Stimulated activated CD4-positive, alpha-beta T cell treated with anti-CD3 and anti-CD28 coated beads, TNF-alpha, amount 100 ng/mL, for 1 hour (primary cell): ENCODE results near the gene SPHK2.
A peak's percentile ranks its signal among the peaks of the same experiment; 100 is the strongest.
"Not testable (repeated sequence)": the region's sequence is repeated elsewhere in the genome, so short reads cannot be mapped to it uniquely, and the experiment has no call there.

Experiments used
- DNase-seq, 3 donors: peaks; one replicate each; pipeline ENCODE4 v3.0.0-alpha.2; 2020; ENCODE audit warnings: low read depth in 3 of 3, low spot score in 1 of 3

SPHK2 gene

DNA sequence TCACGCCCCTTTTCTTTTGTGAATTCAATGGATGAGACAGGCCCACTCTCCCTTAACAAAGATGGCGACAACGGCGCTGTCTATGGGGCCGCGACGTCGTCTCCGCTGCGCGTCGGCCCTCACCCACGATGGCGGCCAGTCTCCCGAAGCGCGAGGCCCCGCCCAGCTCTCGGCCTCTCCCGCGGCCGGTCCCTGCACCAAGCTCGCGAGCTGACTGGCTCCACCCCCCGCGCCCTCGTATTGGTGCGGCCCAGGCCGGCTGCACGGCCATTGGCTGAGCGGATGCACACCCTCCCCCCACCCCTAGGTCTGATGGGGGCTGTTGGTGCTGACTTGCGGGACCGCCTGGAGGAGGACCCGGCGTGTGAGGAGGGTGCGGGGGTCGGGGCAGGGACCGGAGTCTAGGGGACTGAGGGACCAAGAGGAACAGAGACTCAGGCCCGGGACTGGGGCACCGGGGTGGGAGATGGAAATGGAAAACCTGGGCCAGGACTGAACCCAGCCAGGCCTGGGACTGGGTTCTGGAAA, 4.8 kb downstream of the SPHK2 start:
- DNase-seq, result peak; percentile 89 to 95 (median 90)

DNA sequence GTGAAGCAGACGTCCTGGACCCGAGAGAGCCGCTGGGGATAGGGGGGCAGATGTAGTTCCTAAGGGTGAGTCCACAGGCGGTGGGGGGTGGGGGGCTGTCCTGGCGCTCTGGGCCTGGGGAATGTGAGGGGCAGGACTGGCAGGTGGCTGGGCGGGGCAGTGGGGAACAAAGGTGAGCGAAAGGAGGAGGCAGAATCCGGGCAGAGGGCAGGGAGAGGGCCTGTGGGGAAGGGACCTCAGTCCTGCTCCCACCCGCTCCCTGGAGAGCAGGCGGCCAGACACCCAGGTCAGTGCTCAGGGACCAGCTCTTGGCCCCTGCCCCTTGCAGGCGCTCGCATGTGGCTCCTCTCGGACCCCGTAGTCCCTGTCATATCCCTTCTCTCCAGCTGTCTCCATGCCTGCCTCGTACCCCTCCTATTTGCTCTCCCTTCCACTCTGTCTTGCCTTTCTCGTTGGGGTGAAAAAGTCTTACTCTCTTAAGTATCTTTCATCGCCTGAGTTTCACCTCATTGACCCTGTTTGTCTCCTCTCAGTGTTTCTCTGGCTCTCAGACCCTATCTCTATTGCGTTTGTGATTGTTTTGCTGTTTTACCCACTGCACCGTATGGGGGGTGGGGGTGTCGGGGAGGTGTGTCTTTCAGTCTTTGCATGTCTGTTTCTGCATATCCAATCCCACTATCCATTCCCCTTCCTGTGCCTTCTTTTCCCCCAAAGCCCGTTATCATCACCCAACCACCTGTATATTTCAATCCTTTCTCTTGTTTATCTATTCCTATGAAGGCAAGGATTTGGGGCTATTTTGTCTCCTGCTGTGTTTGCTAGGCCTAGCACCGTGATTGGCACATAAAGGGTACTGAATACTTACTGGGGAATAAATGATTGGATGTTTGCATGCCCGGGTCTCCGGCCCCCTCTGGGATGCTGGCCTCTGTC, 5.8 kb downstream of the SPHK2 start:
- DNase-seq, result no peak

DNA sequence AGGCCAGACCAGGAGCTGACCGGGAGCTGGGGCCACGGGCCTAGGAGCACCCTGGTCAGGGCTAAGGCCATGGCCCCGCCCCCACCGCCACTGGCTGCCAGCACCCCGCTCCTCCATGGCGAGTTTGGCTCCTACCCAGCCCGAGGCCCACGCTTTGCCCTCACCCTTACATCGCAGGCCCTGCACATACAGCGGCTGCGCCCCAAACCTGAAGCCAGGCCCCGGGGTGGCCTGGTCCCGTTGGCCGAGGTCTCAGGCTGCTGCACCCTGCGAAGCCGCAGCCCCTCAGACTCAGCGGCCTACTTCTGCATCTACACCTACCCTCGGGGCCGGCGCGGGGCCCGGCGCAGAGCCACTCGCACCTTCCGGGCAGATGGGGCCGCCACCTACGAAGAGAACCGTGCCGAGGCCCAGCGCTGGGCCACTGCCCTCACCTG, 6.6 kb downstream of the SPHK2 start:
- no peak for DNase-seq

DNA sequence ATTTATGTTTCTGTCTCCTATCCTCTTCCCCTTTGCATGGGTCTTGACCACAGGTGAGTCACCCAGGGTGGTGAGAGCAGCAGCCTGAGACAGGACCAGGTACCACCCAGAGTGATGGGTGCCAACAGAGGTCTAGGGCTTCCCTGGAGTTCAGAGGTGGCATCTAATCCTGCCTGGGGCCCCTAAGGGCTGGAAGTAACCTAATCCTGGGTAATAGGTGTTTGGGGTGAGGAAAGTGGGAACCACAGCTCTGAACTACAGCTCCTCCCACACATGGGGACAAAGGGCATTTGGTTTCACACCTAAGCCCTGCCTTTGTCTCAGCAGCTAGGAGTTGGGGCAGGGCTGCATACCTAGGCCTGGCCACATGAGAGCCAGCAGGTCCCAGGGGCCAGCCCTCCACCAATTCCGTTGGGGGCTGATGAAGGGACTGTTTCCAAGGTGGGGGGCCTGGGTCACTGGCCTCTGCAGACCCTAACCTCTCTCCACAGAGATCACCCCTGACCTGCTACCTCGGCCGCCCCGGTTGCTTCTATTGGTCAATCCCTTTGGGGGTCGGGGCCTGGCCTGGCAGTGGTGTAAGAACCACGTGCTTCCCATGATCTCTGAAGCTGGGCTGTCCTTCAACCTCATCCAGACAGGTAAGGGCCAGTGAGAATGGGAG, 8.0 kb downstream of the SPHK2 start:
- no peak for DNase-seq

DNA sequence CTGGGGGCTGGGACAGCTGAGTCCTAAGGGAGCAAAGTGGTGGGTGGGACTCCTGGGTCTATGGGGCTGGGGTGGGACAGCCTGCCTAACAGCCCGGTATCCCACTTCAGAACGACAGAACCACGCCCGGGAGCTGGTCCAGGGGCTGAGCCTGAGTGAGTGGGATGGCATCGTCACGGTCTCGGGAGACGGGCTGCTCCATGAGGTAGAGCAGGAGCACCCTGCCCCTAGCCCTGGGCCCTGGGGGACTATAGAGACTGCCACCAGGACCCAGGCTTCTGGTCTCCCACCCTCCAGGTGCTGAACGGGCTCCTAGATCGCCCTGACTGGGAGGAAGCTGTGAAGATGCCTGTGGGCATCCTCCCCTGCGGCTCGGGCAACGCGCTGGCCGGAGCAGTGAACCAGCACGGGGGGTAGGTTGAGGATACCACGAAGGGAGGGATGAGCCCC, 8.6 kb downstream of the SPHK2 start:
- no peak for DNase-seq

DNA sequence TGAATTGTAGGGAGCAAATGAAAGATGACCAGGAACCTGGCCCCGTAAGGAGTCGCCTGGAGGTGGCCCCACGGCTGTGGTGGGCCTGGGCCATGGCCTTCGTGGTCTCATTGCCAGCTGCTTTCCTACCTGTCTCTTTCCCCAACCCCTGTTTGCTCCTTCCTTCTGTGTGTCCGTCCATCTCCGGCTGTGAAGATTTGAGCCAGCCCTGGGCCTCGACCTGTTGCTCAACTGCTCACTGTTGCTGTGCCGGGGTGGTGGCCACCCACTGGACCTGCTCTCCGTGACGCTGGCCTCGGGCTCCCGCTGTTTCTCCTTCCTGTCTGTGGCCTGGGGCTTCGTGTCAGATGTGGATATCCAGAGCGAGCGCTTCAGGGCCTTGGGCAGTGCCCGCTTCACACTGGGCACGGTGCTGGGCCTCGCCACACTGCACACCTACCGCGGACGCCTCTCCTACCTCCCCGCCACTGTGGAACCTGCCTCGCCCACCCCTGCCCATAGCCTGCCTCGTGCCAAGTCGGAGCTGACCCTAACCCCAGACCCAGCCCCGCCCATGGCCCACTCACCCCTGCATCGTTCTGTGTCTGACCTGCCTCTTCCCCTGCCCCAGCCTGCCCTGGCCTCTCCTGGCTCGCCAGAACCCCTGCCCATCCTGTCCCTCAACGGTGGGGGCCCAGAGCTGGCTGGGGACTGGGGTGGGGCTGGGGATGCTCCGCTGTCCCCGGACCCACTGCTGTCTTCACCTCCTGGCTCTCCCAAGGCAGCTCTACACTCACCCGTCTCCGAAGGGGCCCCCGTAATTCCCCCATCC, 9.4 kb downstream of the SPHK2 start:
- no peak for DNase-seq

DNA sequence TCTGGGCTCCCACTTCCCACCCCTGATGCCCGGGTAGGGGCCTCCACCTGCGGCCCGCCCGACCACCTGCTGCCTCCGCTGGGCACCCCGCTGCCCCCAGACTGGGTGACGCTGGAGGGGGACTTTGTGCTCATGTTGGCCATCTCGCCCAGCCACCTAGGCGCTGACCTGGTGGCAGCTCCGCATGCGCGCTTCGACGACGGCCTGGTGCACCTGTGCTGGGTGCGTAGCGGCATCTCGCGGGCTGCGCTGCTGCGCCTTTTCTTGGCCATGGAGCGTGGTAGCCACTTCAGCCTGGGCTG, 9.9 kb downstream of the SPHK2 start:
- no peak for DNase-seq

DNA sequence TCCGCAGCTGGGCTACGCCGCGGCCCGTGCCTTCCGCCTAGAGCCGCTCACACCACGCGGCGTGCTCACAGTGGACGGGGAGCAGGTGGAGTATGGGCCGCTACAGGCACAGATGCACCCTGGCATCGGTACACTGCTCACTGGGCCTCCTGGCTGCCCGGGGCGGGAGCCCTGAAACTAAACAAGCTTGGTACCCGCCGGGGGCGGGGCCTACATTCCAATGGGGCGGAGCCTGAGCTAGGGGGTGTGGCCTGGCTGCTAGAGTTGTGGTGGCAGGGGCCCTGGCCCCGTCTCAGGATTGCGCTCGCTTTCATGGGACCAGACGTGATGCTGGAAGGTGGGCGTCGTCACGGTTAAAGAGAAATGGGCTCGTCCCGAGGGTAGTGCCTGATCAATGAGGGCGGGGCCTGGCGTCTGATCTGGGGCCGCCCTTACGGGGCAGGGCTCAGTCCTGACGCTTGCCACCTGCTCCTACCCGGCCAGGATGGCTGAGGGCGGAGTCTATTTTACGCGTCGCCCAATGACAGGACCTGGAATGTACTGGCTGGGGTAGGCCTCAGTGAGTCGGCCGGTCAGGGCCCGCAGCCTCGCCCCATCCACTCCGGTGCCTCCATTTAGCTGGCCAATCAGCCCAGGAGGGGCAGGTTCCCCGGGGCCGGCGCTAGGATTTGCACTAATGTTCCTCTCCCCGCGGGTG, 10.4 kb downstream of the SPHK2 start:
- no peak for DNase-seq

DNA sequence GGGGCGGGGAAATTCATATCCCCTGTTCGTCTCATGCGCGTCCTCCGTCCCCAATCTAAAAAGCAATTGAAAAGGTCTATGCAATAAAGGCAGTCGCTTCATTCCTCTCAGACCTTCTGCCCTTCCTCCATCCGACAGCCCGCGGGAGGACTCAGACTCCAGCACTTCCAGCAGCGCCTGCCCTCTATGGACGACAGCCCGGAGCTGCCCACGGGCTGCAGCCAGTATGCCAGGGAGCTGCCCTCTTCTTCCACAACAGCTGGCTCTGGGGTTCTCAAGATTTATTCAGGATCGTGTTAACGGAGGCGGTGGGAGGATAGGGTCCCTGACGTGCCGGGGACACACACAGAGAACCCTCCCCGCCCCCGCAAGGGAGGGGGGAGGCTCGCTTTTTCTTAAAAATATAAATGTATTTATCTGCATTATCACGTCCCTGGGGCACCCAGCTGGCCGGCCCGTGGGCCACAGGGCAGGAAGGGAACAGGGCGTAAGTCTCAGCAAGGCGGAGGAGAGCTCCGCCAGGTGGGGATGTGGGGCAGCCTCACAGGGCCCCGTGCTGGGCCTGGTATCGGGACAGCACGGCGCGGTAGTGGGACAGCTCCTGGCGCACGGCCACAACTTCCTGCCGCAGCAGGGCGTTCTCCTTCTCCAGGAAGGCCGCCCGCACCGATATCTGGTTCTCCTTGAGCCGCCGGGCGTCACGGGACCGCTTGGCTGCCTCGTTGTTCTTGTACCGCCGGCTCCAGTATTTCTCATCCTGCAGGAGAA, 11.2 kb downstream of the SPHK2 start:
- no peak for DNase-seq

DNA sequence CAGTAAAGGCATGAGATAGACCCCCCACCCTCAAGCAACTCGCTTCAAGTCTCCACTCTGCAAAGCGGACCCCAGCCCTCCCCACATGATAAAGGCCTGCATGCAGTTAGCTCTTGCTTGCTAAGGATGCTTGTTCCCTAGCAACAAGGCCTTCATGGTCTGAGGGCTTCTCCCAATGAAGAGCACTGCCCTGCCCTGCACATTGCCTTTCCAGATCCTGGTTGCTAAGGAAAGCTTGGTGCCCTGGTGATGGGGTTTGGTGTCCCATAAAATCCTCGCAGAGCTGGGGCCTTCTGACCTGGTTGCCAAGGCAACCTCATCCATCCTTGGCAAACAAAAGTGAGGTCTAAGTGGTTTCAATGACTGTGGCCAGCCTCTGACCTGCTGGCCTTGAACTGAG, 11.9 kb downstream of the SPHK2 start:
- no peak for DNase-seq

DNA sequence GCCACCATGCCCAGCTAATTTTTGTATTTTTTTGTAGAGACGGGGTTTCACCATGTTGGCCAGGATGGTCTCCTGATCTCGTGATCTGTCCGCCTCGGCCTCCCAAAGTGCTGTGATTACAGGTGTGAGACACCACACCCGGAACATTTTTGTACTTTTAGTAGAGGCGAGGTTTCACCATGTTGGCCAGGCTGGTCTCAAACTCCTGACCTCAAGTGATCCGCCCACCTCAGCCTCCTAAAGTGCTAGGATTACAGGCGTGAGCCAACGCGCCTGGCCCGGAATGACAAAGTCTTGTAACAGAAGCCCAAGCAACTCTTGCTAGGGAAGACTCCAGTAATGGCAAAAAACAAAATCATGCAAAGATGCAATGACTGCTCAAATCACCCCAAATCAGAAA, 13.0 kb downstream of the SPHK2 start:
- not testable (repeated sequence) for DNase-seq

DNA sequence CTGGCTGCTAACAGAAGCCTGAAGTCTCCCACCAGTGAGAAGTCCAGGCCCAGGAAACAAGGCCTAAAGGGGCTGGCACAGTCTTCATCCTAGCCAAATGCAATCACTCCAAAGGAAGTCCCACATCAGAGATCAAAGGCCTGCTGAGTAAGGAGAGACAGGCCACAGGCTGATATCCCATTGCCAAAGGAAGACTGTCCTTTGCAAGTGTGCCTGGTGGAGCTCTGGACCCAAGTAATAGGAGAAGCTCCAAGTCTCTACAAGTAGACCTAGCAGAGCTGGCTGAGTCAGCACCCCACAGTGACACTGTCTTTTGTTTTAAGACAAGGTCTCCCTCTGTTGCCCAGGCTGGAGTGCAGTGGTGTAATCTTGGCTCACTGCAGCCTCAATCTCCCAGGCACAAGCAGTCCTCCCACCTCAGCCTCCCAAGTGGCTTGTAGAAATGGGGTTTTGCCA, 13.4 kb downstream of the SPHK2 start:
- DNase-seq, result no peak

DNA sequence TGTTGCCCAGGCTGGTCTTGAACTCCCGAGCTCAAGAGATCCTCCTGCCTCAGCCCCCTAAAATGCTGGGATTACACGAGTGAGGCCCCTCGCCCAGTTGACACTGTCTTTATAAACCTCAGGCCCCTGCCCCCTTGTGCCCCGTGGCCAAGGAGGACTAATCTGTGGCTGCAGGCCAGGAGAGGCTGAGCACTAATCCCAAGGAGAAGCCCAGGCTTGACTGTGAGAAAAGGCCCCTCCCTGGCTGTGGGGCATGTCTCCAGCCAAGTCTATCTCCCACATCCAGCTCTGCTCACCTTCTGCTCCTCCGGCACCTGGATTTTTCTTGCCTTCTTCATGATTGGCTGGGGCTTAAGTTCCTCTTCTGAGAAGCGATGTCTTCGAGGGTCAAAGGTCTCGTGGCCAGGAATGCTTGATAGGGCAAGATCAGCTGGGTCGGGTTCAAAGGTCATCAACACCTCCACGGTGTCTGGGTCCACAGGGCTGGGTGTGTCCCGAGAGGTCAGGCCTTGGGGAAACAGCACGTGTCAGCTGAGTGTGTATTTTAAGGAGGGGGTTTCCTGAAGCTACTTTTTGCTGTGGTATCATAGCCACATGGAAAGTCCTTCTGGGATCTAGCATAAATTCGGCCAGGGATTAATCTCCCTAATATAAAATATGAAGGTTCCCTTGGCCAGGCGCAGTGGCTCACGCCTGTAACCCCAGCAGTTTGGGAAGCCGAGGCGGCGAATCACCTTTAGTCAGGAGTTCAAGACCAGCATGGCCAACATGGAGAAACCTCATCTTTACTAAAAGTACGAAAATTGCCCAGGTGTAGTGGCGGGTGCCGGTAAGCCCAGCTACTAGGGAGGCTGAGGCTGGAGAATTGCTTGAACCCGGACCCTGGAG, 14.1 kb downstream of the SPHK2 start:
- no peak for DNase-seq

DNA sequence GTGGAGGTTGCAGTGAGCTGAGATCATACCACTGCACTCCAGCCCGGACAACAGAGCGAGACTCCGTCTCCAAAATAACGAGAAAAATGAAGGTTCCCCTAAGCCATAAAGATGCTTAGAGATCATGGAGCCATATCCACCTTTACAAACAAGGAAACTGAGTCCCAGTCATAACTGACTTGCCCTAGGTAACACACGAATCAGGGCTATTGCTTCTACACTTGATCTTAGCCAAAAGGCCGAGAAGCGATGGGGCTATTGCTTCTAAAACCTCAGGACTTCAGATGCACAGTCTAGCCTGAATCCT, 14.7 kb downstream of the SPHK2 start:
- DNase-seq, result no peak

DNA sequence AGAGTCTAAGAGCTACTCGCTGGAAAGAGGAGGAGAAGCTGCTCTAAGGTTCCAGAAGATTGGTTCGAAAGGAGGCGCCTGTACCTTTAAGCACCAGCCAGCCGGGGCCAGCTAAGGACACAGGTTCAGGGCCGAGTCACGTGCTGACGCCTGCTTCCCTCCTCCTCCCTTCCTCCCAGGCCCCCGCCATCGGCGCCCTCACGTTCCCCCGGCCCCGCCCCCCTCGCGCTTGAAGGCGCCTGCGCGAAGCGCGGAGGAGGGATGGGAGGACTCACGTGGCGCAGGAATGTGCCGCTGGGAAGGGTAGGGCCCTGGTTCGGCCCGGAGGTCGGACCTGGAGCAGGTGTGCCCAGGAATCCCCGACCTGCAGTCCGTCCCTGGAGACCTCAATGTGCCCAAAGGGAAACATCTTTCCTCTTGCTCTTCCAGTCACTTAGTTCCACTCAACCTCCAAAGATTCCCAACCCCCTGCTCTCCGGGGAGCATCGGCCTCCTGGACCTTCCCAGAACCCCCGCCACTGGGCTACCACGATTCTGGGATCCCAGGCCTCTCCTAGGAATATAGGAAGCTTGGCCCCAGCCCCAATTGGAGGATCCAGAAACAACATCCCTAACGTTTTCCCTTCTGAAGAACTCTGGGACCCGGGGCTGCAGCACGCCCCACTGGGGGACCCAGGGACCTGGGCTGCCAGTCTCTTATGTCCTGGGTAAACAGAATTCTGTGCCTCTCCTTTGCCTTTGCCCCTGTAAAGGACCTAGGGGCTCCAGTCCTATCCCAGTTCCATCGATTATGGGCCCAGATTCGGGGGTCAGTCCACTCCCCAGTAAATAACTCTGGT, 15.3 kb downstream of the SPHK2 start:
- peak; percentile 80 to 91 (median 80) for DNase-seq

DNA sequence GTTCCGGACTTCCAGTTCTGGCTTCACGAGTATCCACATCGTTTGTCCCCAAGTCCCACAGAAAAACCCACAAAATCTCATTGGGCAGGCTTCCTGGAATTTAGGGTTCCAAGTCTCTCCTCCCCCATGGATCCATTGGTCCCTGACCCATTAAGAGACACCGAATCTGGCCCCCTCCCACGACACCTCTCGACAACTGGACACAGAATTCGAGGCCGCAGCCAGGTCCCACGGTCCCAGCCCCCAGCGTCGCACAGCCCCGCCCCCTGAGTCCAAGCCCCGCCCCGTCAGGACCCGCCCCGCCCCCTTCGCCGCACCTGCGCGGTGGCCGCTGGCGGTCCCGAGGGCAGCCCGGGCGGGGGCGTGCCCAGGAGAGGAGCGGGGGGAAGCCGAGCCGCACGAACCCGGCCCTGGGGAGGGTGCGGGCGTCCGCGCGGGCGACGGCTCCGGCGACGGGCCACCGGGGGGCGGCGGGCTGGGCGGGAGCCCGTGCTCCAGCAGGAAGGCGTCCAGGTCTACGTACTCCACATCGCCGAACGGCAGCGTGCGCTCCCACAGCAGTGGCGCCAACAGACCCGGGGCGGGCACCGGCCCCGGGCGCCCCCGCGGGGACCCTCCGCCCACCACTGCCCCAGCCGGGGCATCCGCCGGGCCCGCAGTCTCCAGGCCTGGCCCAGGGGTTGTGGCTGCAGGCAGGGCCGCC, 16.1 kb downstream of the SPHK2 start:
- peak in 1 of 3 donors; percentile 71 for DNase-seq

DNA sequence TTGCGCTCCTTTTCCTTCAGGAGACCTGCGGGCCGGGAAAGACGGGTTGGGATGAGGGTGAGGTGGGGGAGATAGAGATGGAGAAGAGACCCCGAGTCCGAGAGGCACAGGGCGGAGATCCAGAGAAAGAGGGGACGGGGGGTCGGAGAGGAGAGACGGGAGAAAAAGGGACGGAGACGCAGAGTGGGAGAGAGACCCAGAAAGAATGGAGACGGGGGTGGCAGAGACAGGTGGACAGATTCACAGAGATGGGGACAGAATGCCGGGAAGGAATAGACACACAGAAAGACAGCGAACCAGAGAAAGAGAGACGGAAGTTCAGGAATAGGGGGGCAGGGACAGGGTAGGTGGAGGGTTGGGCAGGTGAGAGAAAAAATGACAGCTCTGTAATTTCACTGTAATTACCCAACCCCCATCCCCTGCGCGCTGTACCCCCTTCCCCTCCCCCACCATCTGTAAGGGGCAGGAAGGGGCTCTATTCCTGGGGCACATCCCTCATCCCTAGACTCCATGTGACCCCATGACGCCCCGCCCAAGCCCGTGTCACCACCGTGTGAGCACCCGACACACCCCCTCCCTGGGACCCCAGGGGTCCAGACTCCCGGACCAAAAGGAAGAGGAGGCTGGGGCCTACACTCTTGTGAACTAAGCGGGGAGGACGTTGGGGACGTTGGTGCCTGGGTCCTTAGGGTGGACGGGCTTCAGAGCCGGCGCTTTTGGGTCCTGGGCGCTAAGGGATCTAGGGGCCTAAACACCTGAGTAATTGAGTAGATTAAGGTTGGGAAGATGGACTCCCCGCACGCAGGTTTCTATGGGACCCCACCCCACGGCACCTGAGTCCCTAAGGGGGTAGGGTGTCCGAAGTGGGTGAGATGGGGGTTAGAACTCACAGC, 16.9 kb downstream of the SPHK2 start:
- no peak for DNase-seq
